RPMI8226 (cell line): ENCODE results near the gene UBN1.
"Not testable (repeated sequence)": the region's sequence is repeated elsewhere in the genome, so short reads cannot be mapped to it uniquely, and the experiment has no call there.

Experiments
- DNase-seq: peaks from one replicate; pipeline ENCODE4 v3.0.0-alpha.2; 2015

UBN1 gene

DNA sequence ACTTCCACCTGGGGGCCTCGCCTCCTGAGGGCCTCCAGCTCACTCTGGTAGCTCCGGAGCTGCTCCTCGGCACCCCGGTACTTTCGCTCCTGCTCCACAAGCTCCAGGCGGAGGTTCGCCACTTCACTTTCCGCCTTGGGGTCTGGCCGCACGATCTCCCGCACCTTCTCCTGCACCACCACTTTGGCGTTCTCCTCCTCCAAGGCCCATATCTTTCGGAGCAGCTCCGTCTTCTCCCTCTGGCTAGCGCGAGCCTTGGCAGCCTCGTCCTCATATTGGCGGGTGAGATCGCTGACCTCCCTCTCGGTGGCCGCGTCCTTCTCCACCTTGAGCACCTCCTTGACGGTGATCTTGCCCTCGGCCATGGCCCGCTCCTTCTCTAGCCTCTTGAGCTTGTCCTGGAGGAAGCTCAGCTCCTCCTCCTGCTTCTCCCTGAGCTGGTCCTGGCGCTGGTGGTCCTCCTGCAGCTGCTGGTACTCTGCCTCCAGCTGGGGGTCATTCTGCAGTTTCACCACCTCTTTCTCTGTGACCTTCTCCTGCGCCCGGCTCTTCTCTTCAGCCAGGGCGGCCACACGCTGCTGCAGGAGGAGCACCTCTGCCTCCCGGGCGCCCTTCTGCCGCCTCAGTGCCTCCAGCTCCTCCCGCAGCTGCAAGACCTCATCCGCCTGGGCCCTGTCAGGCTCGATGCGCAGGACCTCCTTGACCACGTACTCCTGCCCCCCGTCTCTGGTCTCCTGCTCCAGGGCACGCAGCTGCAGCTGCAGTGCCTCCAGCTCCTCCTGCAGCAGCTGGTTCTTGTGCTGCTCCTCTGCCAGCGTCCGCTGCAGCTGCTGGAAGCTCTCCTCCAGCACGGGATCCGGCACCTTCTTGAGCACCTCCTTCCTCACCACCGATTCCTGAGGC lies 37.9 kb downstream of the UBN1 start:
- DNase-seq = no peak

DNA sequence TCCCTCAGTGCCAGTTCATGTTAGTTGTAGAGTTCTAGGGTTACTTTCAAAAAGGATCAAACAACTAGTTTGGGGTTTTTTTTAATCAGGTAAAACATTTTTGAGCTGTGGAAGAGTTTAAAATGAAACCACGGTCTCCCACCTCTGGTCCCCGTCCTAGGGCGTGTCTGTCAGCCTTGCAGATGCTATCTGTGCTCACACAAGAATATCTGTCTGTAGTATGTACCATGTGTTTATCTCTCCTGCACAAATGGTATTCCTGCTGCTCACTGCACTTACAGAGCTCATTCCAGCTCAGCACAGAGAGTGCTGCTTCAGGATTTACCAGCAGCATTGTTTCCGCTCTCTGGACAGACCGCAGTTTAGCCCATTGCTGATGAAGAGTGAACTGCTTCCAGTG lies 38.9 kb downstream of the UBN1 start:
- no peak for DNase-seq

DNA sequence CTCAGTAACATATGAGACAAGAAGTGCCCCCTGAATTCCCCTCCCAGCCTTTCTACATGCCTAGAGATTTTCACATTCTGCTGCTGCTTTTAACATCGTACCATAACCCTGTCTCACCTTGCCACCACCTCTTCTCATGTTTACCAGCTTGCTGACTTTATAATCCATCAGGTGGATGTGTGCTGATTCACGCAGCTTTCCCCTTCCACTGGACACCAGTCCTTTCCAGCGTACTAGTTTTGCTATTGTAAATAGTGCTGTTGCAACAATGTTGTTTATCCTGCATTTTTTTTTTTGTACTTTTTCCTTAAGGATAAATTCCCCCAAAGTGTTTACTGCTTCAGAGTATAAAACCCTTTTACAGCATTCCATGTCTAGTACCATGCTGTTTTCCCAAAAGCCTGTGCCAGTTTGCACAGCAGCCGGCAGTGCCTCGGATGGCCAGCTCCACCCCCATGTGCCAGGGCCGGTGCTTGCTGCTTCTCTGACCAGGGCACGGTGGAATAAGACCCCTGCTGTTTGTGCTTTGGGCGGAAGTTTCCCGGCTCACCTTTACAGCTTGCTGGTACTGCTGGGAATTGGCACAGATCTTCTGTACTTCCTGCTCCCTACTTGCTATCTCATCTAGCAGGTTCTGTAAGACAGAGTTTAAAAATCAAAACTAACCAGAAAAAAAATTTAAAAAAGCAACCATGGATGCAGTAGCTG lies 41.3 kb downstream of the UBN1 start:
- no peak for DNase-seq

DNA sequence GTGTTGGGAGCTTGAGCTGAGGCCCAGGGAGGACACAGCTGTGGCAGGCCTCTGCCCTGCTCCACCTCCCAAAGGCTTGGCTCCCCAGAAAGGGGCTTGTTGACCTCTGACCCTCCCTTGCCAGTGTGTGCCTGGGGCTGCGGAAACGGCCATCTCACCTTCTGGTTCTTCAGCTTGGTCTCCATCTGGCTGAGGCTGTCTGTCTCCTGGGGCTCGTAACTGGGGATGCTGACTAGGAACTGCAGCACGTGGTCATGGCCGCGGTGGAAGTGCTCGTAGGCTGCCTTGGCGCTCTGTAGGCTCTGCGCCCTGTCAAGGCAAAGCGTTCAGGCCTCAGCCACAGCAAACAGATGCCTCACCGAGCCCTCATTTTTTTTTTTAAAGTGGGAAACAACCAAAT lies 42.7 kb downstream of the UBN1 start:
- no peak for DNase-seq

DNA sequence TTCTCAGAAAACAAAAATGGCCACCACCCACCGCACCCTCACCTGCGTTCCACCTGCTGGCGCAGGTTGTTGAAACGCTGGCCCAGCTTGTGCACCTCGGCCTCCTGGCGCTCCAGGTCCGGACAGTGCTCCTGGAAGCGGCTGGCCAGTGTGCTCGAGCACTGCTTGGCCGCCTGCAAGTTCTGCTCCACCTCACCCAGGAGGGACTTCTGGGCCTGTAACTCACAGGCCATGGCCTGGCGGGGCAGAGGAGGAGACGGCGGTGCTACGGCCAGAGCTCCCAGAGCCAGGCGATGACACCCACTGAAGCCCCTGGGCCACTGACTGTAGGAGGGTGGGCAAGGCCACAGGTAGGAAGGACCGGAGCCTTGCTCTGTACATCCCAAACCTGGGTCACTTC lies 43.4 kb downstream of the UBN1 start:
- DNase-seq = no peak

DNA sequence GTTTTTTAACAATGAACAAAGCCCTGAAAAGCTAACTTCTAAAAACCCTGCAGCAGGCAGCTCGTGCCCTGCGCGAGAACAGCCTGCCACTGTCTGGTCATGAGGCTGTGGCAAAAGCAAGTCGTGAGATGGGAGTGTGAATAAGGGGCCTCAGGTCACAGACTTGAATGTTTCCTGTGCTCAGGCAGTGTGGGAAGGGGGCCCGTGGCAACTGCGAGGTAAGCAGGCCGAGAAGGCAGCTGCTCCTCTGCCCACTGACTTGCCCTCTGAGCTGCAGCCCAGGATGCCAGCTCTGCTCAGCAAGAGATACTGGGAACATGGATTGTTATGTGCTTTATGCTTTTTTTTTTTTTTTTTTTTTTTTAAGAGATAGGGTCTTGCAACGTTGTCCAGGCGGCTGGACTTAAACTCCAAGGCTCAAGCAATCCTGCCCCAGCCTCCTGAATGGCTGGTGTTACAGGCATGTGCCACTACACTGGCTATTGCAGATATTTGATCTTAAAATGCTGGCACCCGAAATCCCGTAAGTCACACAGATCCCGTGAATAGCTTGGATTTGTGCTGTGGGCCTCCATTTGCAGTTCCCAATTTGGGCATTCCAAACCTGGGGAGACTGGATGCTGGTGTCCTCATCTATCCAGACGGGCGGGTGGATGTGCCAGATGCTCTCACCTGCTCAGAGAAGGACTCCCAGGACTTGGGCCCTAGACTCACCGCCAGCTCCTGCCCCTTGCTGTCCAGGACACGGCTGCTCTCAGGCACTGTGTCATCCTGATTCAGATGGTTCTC lies 44.0 kb downstream of the UBN1 start:
- DNase-seq = no peak

DNA sequence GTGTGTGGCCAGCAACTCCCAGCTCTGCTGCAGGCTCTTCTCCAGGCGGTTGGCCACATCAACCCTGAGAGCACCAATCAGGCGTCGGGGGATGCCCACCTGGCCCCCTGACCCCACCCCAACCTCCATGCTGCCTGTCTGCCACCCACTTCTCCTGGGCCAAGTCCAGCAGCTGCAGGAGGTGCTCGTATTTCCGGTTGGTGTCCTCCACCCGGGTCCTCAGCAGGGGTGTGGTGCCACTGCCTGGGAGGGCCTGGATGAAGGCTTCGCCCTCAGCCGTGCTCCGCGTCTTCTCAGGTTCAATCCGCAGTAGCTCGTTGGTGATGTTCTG lies 44.6 kb downstream of the UBN1 start:
- DNase-seq = no peak

DNA sequence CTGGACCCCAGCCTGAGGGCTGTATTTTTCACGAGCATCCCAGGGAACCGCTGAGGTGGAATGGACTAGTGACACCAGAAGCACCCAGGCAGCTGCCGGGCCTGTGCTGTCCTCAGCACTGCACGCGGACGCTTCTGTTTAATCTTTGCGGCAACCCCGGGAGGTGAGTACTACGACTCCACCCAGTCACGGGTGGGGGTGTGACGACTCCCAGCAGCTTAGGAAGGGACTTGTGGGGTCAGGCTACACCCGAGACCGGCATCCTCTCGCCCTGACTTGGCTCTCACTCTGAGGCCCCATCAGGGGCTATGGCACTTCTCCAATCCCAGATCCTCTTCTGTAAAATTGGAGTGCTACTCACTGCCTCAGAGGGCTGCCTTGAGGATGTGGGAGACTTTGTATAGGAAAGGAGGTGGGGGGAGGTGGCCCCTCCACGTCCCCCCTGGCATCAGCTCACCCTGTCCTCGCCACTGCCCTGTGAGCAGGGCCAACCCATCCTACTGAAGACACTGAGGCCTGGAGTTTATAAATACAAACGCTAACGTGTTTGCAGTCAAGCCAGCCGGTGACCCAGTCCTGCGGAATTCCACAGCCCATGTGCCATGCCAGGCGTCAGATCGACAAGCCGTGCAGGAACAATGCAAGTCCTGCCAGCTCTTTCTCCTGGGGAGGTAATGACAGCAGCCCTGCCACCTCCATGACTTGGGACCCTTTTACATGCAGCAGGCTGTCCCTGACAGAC lies 45.3 kb downstream of the UBN1 start:
- DNase-seq = no peak

DNA sequence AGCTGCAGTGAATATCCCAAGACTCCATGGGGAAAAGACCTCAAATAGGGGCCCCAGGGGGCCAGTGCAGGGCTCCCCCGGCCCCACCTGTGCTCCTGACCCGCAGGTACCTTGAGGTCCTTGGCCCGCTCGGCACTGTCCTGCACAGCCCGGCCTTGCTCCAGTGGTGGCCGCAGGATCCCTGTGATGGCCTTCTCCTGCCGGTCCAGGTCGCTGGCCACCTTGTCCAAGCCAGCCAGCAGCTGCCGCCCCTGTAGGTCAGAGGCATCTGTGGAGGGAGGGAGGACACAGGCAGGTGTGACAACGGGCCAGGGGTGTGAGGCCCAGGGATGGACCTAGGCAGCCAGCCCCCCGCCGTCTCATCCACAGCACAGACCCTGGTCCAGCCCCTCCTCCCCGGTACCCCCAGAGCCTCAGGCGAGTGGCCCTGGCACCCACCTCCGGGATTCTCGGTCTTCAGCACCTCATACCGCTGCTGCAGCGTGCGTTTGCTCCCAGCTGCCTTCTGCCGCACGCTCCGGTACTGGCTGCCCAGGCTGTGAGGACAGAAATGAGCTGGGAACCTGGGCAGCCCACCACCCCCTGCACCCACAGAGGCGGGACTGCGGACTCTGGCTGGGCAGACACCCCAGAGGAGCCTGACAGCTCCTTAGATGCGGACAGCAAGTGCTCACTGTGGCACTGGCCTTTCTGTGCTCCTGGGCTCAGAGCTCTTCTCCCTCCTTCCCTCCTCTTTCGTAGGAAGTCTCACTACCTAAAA lies 46.0 kb downstream of the UBN1 start:
- DNase-seq = no peak

DNA sequence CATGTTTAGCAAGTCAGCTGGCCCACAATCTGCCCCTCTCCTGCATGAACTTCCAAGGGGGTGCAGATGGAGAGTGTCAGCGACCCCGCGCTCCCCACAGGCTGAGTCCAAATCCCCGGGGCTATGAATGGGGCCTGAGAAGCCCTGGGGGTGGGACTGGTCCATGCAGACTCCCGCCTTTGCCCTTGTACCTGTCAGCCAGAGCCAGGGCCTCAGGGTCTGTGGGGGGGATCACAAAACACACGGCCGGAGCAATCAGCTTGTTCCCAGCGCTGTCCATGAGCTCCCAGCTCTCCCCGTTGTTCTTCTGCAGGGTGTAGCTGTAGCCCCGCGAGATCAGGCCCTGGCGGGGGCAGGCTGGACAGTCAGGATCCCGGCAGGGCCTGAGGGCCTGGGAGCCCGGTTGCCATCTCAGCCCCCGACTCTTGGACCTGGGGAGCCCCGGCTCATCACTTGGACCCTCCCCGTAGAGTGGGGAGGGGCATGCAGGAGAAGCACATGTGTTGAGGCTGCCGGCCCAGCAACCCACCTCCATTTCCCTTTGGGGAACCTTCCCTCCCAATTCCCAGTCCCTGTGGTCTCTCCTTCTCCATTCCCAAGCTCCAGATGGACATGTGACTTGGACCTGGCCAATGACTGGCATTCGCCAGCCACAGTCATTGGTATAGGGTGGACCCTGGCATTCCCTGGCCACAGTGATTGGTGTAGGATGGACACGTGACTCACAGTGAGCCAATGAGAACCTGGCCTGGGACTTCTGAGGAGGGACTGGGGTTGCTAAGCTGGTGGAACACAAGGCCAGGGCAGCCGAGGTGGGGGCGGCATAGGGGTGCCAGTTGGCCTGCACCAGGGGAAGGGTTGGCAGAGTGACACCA lies 47.2 kb downstream of the UBN1 start:
- no peak for DNase-seq

DNA sequence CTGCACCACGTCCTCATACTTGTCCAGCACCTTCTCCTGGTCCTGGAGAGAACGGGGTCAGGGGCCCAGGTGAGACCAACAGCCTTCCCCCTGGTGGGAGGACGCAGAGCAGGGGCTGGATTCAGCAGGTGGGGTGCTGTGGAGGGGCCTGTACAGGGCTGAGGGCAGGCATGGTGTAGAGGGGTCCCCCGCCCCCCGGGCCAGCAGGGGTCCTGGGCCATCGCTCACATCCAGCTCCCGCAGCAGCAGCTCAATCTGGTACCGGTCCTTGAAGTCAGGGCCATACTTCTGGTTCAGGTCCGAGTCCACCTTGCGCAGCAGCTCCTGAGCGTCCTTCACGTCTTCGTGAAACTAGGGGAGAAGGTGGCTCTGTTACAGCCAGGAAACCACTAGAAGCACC lies 48.1 kb downstream of the UBN1 start:
- DNase-seq = no peak

DNA sequence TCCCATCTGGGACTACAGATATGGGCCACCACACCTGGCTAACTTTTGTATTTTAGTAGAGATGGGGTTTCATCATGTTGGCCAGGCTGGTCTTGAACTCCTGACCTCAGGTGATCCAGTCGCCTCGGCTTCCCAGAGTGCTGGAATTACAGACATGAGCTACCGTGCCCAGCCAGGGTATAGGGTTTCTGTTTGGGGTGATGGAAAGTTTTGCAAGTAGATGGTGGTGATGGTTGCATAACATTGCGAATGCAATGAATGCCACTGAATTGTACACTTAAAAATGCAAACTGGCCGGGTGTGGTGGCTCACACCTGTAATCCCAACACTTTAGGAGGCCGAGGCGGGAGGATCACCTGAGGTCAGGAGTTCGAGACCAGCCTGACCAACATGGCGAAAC lies 49.5 kb downstream of the UBN1 start:
- DNase-seq = not testable (repeated sequence)

DNA sequence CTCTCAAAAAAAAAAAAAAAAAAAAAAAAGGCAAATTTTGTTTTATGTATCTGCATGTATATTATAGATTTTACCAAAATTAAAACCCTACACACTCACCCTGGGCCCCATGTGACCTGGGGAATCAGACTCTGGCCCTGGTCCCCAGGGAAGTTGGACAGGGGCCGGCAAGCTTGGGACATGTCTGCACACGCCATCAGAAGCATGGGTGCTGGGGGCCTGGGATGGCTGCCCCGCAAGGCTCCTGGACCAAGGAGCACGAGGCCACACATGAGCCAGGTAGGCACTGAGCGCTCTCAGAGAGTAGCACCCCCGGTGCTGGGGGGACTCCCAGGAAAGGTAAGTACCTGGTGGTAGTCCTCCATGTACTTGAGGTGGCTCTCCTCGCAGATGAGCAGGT lies 50.0 kb downstream of the UBN1 start:
- no peak for DNase-seq

DNA sequence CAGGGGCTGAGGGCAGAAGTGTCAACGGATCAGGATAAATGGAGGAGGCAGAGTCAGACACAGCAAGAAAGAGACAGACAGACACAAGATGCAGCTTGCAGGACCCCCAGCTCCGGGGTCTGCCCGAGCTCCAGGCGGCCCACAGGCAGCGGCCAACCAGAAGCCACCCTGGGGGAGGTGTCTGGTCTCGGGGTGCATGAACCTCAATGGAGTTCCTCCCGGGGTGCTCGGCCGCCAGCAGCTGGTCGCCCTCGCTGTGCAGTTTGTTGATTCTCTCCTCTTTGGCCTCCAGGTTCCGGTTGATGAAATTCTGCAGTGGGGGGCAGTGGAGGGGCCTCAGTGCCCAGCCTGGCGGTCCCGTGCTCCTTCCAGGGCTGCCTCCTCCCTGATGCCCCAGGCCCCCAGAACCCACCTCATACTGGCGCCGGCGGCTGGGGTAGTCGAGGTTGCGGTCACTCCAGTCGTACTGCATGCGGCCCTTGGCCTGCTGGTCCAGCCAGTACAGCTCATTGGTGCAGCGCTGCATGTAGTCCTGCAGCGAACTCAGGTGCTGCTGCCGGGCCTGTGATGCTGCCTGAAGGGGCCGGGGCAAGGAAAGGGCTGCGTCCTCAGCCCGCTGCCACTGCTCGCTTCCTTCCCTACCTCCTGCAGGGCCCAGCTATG lies 51.7 kb downstream of the UBN1 start:
- DNase-seq = no peak

DNA sequence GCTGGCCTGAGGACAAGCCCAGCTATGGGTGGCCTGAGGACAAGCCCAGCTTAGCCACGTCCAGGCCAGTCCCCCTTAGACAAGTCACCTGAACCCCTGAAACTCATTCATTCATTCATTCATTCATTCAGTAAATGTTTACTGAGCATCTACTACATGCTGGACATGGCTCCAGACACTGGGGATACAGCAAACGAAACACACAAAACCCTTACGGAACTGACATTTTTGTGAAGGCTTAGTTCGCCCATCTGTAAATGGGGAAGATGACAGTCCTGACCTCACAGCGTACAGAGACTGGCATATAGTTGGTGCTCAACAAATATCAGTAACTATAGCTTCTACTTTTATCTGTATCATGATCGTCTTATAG lies 52.2 kb downstream of the UBN1 start:
- no peak for DNase-seq

DNA sequence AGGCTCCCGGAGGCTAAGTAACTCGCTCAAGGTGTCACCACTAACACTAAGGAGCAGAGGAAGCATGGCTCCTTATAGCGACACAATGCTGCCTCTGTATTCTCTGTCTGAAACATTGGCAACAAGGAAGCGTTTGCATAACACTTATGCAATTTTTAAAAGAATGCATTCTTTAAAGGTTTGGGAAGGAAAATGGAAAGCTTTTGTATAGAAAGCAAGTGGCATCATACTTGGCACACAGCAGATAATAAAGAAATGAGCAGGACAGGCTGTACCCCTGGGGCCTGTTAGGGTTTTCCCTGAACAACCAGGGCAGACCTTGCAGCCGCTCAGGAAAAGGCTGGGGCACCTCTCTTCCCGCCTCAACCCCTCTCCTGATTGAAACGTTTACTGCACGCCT lies 52.8 kb downstream of the UBN1 start:
- no peak for DNase-seq

DNA sequence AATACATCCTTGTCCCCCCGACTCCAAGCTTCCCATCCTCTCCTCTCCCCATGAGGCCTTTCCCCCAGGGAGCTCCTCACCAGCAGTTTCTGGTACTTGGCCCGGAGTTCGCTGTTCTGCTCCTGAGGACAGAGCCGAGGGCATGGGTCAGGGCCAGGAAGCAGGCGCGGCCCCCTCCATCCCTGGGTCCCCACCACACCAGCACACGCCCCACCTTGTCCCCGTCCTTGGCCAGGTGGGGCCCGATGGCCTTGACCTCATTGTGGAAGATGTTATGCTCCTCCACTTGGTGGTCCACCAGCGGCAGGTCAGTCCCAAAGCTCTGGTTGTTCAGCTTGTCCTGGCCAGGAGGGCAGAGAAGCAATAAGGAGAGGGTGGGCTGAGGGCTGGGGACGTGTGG lies 53.5 kb downstream of the UBN1 start:
- DNase-seq = no peak

DNA sequence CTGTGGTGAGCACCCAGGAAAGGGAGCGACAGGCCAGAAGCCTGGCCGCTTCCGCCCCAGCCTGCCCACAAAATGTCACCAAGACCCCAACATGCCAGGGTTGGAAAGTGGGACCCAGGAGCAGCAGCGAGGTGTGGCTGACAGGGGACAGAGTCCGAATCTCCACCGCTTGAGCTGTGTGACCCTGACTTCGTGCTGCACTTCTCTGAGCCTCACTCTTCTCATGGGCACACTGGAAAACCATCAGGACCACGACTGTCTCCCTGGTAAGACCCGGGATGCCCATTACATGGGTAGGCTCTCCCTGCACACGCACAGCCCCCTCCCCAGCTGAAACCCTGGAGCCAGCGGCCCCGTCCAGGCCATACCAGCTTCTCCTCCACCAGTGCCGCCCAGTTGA lies 54.8 kb downstream of the UBN1 start:
- DNase-seq = no peak

DNA sequence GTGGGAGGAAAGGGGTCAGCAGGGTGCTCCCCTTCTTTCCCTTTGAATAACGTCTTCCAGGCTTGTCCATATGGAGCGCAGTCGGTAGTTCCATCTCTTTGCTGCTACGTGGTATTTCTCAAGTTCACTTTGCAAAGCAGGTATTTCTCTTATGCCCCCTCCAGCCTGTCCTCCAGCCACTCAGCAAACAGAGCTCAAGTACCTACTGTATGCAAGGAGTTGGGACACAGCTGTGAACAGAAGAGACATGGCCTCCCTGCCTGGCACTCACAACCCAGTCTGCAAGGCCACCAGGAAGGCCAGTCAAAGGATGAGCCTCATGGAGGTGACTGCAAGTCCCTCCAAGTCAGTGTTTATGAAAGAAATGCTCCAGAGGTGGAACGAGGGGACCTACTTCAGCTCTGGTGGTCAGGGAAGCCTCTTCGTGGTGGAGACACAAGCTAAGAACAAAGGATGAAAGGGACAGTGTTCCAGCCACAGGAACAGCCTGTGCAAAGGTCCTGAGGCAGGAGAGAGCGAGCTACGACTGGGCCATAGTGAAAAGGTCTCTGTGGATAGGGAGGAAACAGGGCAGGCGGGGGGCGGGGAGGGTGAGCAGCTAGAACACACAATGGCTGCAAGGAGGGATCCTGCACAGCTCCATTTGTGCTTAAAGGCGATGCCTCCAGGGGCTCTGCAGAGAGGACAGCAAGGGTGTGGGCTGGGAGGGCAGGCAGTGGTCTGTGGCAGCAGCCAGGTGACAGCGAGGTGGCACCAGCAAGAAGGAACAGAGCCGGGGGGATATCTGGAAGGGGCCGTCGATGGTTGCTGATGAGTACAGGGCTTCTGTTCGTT lies 57.0 kb downstream of the UBN1 start:
- DNase-seq = no peak
